Stomach (tissue), 9 donors: ENCODE data around the gene BCL2L1. TPM values are rescaled to one million over a fixed set of nuclear protein-coding genes. Genes with fewer than 3 reads are reported as not detected.

Source experiments
- DNase-seq, 2 donors: peaks; one replicate each; pipeline versions ENCODE4 v3.0.0 to v3.0.0-alpha.2; 2013 to 2019
- H3K27ac ChIP-seq, 5 donors: fragments of 200-600 bp in 4 of 5; sonication (generic) in 4 of 5; one replicate each; pipeline ENCODE4 v1.5.1; 2013 to 2019; ENCODE audit warnings: mild to moderate bottlenecking in 1 of 5, moderate library complexity in 1 of 5
- H3K27me3 ChIP-seq, 3 donors: fragments of 200-600 bp; sonication (generic); one replicate each; pipeline ENCODE4 v1.5.1; 2017 to 2019; ENCODE audit warnings: mixed run types in 1 of 3
- H3K36me3 ChIP-seq, 4 donors: fragments of 200-600 bp; sonication (generic); 1 replicate in 3 of 4; 2 replicates in 1 of 4; pipeline ENCODE4 v1.5.1; 2016 to 2019
- H3K4me1 ChIP-seq, 4 donors: fragments of 200-600 bp; sonication (generic); one replicate each; pipeline ENCODE4 v1.5.1; 2016 to 2019
- H3K4me3 ChIP-seq, 4 donors: fragments of 200-600 bp; sonication (generic) in 3 of 4; one replicate each; pipeline ENCODE4 v1.5.1; 2016 to 2019; ENCODE audit warnings: mild to moderate bottlenecking in 1 of 4
- H3K9me3 ChIP-seq, 4 donors: fragments of 200-600 bp; sonication (generic); one replicate each; pipeline ENCODE4 v1.5.1; 2016 to 2019
- EP300 ChIP-seq: sonication (generic); formaldehyde crosslinking; IDR thresholded peaks from one replicate; pipeline ENCODE4 v1.6.1; 2017; ENCODE audit warnings: antibody characterized with exemption
- POLR2A ChIP-seq, 4 donors: fragments of 450-650 bp; IDR thresholded peaks; one replicate each; pipeline ENCODE4 v1.6.1; 2016; ENCODE audit warnings: antibody characterized with exemption in 4 of 4, control low read depth in 2 of 4, mild to moderate bottlenecking in 1 of 4, moderate library complexity in 1 of 4
- POLR2AphosphoS5 ChIP-seq, 3 donors: sonication (generic); formaldehyde crosslinking; IDR thresholded peaks; one replicate each; pipeline ENCODE4 v1.6.1; 2016; ENCODE audit warnings: antibody characterized with exemption in 3 of 3
- WGBS, 5 donors: extraction: QIAGEN DNeasy Blood & Tissue Kit in 3 of 5; methylation state at CpG; one replicate each; pipeline versions ENCODE4 v1.1.5 to v1.1.7; 2013 to 2018; 5-methylcytosine and 5-hydroxymethylcytosine counted together
- intact Hi-C: fragments of 100-400 bp; cut with DNase I; formaldehyde crosslinking; loops from one replicate; pipeline ENCODE4 v1.15.1; 2023; ENCODE audit warnings: low total_unique reads
- polyA plus RNA-seq, 3 donors: library from polyadenylated mRNA; stranded (reverse); fragments of 200-250 nt; gene quantifications; one replicate each; pipeline ENCODE4 v1.2.3, GENCODE V29; 2013
- total RNA-seq, 5 donors: library from RNA; depleted of rRNA; stranded (reverse); fragments of >200 nt; gene quantifications; one replicate each; pipeline versions ENCODE4 v1.1.0 to v1.2.3, GENCODE V29; 2014 to 2016
- TF ChIP-seq, protein P1 (sequence below), 7 experiments: fragments of 450-650 bp in 4 of 7; fragments of 200-600 bp in 3 of 7; sonication (generic) in 3 of 7; IDR thresholded peaks; one replicate each; pipeline ENCODE4 v1.5.1; 2016 to 2019; ENCODE audit warnings: antibody characterized with exemption in 7 of 7, control low read depth in 2 of 7, mild to moderate bottlenecking in 1 of 7
- donor health status: healthy with polysubstance abuse.
- donor health status: Bipolar disorder and iron deficiency.
- donor health status: healthy.

Gene BCL2L1
- total and polyA plus RNA-seq, 8 donors: 47.1 to 210 (median 70.8) TPM

- 71 to 82% (median 81%) methylated on average over 6 of the region's 6 CpGs for WGBS, 5 donors
- no peaks in the 10 kb centered on the region for H3K4me1 ChIP-seq
- H3K9me3 ChIP-seq: no peaks in the 10 kb centered on the region
- H3K36me3 ChIP-seq: no peaks in the 10 kb centered on the region
- intact Hi-C loops: no loop called here
- H3K27me3 ChIP-seq: no peaks in the 10 kb centered on the region
- TF ChIP-seq, protein P1, sequence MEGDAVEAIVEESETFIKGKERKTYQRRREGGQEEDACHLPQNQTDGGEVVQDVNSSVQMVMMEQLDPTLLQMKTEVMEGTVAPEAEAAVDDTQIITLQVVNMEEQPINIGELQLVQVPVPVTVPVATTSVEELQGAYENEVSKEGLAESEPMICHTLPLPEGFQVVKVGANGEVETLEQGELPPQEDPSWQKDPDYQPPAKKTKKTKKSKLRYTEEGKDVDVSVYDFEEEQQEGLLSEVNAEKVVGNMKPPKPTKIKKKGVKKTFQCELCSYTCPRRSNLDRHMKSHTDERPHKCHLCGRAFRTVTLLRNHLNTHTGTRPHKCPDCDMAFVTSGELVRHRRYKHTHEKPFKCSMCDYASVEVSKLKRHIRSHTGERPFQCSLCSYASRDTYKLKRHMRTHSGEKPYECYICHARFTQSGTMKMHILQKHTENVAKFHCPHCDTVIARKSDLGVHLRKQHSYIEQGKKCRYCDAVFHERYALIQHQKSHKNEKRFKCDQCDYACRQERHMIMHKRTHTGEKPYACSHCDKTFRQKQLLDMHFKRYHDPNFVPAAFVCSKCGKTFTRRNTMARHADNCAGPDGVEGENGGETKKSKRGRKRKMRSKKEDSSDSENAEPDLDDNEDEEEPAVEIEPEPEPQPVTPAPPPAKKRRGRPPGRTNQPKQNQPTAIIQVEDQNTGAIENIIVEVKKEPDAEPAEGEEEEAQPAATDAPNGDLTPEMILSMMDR (IDR thresholded peaks at IDR 0.05): no peak
- TF ChIP-seq POLR2AphosphoS5 (IDR thresholded peaks at IDR 0.05): no peak
- TF ChIP-seq EP300: no peak
- TF ChIP-seq POLR2A (IDR thresholded peaks at IDR 0.05): no peak
- H3K27ac ChIP-seq: no peak overlapping the region
- no peak overlapping the region for H3K4me3 ChIP-seq
- no peak for DNase-seq
These were observed 8.7 kb upstream of the BCL2L1 start for GRCh38 chr20:31731321-31731717.

DNA sequence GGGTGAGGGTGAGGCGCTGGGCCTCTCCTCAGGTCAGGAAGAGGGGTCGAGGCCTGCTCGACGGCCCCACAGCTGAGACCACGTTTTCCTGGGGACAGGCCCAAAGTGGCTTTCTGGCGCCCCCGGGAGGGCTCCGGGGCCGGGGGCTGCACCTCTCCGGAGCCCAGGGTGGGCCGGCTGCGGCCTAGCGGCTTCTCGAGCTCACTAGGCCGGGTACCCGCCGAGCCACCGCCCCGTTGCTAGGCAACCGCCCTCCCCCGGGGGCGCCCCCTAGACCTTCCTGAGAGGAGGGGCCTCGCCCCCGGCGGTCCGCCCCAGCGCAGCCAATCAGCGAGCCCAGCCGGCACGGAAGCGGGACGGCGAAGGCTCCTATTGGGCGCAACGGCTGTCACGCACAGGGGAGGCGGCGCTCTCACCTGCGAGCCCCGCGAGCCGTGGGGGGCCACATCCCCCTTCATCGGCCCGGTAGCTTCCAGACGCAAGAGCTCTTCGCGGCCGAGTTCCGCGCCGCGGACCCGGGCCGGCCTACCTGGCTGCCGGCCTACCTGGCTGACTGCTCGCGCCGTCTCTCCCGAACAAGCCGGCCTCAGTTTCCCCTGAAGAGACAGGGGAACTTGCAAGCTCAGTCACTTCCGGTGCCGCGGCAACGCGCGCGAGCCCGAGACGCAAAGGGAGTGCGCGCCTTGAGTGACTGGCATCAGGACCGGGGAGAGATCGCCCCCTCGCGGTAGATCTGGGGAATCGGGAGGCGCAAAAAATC, 831 bp upstream of the BCL2L1 start:
- Histone ChIP-seq H3K4me1 (peaks cover 24 to 42% (median 36%) of the 10 kb centered on the region in 4 donors), H3K27me3 (no peaks in the 10 kb centered on the region), H3K9me3 (no peaks in the 10 kb centered on the region), H3K36me3 (peaks cover 0 to 17% (median 8%) of the 10 kb centered on the region in 4 donors), H3K4me3 (peak overlapping the region; percentile 70 to 78 (median 72)), H3K27ac (peak overlapping the region; percentile 97 to 100 (median 98))
- DNase-seq: peak; percentile 97 to 99
- intact Hi-C loops: no loop called here
- 0 to 1% (median 0%) methylated on average over 22 to 77 of the region's 77 CpGs for WGBS, 5 donors
- TF ChIP-seq, protein P1 (IDR thresholded peaks at IDR 0.05): peak in 6 of 7 experiments; percentile 73 to 100 (median 92)
- TF ChIP-seq POLR2A (IDR thresholded peaks at IDR 0.05): peak in 1 of 4 donors; percentile 15
- TF ChIP-seq EP300: no peak
- peak in 2 of 3 donors; percentile 44 to 81 for TF ChIP-seq POLR2AphosphoS5 (IDR thresholded peaks at IDR 0.05)

DNA sequence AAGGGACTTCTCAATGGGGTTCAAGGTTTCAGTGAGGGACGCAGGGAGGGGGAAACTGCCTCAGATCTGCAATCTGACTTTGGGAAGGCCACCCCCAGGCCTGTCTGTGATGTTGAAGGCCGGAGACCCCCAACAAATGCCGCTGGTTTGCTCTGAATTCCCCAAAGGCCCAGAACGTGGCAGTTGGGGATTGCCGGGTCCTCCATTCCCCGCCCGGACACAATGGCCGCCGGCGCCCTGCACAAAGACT, 326 bp upstream of the BCL2L1 start:
- H3K4me3 ChIP-seq: peak overlapping the region; percentile 70 to 78 (median 72)
- H3K27me3 ChIP-seq: no peaks in the 10 kb centered on the region
- H3K36me3 ChIP-seq: peaks cover 0 to 17% (median 8%) of the 10 kb centered on the region in 4 donors
- intact Hi-C loops: no loop called here
- WGBS, 5 donors: 0 to 1% (median 0%) methylated on average over 5 to 10 of the region's 10 CpGs
- no peak for TF ChIP-seq EP300
- no peak for TF ChIP-seq POLR2AphosphoS5 (IDR thresholded peaks at IDR 0.05)
- TF ChIP-seq, protein P1 (IDR thresholded peaks at IDR 0.05): no peak
- TF ChIP-seq POLR2A (IDR thresholded peaks at IDR 0.05): no peak
- DNase-seq: no peak
- H3K4me1 ChIP-seq: peaks cover 29 to 47% (median 41%) of the 10 kb centered on the region in 4 donors
- no peaks in the 10 kb centered on the region for H3K9me3 ChIP-seq
- peak overlapping the region; percentile 97 to 100 (median 98) for H3K27ac ChIP-seq

GRCh38 chr20:31721408-31722256, 1.0 kb downstream of the BCL2L1 start:
- DNase-seq: peak; percentile 43 to 46
- peaks cover 41 to 60% (median 55%) of the 10 kb centered on the region in 4 donors for H3K4me1 ChIP-seq
- no peaks in the 10 kb centered on the region for H3K9me3 ChIP-seq
- intact Hi-C loops: no loop called here
- TF ChIP-seq POLR2AphosphoS5 (IDR thresholded peaks at IDR 0.05) (no peak), EP300 (no peak), POLR2A (IDR thresholded peaks at IDR 0.05) (no peak)
- TF ChIP-seq, protein P1 (IDR thresholded peaks at IDR 0.05): no peak
- 16 to 45% (median 29%) methylated on average over 20 to 22 of the region's 22 CpGs for WGBS, 5 donors
- H3K27ac ChIP-seq: peak overlapping the region; percentile 97 to 100 (median 98)
- H3K27me3 ChIP-seq: no peaks in the 10 kb centered on the region
- peaks cover 0 to 17% (median 9%) of the 10 kb centered on the region in 4 donors for H3K36me3 ChIP-seq
- H3K4me3 ChIP-seq: peak overlapping the region; percentile 70 to 78 (median 72)
